Bone marrow (tissue), 2 donors: ENCODE data around the gene PCDHGA2.
"Not testable (repeated sequence)": the region's sequence is repeated elsewhere in the genome, so short reads cannot be mapped to it uniquely, and the experiment has no call there.

Experiments
- DNase-seq, 2 donors: peaks; one replicate each; lab custom pipeline; 2025; lab: John Stamatoyannopoulos, UW

PCDHGA2 gene

GRCh38 chr5:141383345-141383744, 44.8 kb downstream of the PCDHGA2 start:
- DNase-seq: no peak

- no peak for DNase-seq
Measured at GRCh38 chr5:141384471-141385267, 46.1 kb downstream of the PCDHGA2 start.

- DNase-seq: not testable (repeated sequence)
Measured at GRCh38 chr5:141387557-141388311, 49.2 kb downstream of the PCDHGA2 start, which contains the start of gene PCDHGB4. PCDHGB4 (plus strand) TSS chr5:141387698; CDS start chr5:141387885, 187 bp downstream.

- DNase-seq: no peak
Measured at GRCh38 chr5:141388661-141389060, 50.1 kb downstream of the PCDHGA2 start.

- no peak for DNase-seq
Measured at GRCh38 chr5:141389153-141390042, 50.8 kb downstream of the PCDHGA2 start.

GRCh38 chr5:141392429-141393198, 54.1 kb downstream of the PCDHGA2 start, which contains the start of gene PCDHGA8:
PCDHGA8 (plus strand) TSS chr5:141392633; CDS start chr5:141392814, 181 bp downstream.
- DNase-seq: no peak
